Activated effector memory CD4-positive, alpha-beta T cell treated with Interleukin-2 at 50 U/mL for 16 hours (primary cell): ENCODE data around the gene NR6A1.

Source experiments
- DNase-seq: peaks from one replicate; pipeline ENCODE4 v3.0.0-alpha.2; 2020

NR6A1 gene

GRCh38 chr9:124794902-124795491 is 23.9 kb upstream of the NR6A1 start:
- DNase-seq, result no peak

- DNase-seq, result no peak
Measured at GRCh38 chr9:124793015-124793541, 22.0 kb upstream of the NR6A1 start.

GRCh38 chr9:124792257-124793014 is 21.3 kb upstream of the NR6A1 start:
- no peak for DNase-seq

- DNase-seq, result no peak
Measured at GRCh38 chr9:124790801-124791505, 19.8 kb upstream of the NR6A1 start.

- DNase-seq, result no peak
Measured at GRCh38 chr9:124790301-124790700, 19.2 kb upstream of the NR6A1 start.

GRCh38 chr9:124789531-124789930 is 18.4 kb upstream of the NR6A1 start:
- DNase-seq, result no peak

GRCh38 chr9:124788542-124789217 is 17.6 kb upstream of the NR6A1 start:
- no peak for DNase-seq

GRCh38 chr9:124786881-124787573 is 15.9 kb upstream of the NR6A1 start:
- DNase-seq, result no peak

- no peak for DNase-seq
Measured at GRCh38 chr9:124784509-124784908, 13.4 kb upstream of the NR6A1 start.

- no peak for DNase-seq
Measured at GRCh38 chr9:124783830-124784229, 12.7 kb upstream of the NR6A1 start.

- DNase-seq, result no peak
Measured at GRCh38 chr9:124782661-124783574, 11.8 kb upstream of the NR6A1 start.

- DNase-seq, result no peak
Measured at GRCh38 chr9:124781967-124782660, 11.0 kb upstream of the NR6A1 start.

GRCh38 chr9:124780757-124781151 is 9.6 kb upstream of the NR6A1 start:
- no peak for DNase-seq

- DNase-seq, result no peak
Measured at GRCh38 chr9:124780060-124780756, 9.1 kb upstream of the NR6A1 start.

GRCh38 chr9:124779368-124780059 is 8.4 kb upstream of the NR6A1 start:
- no peak for DNase-seq

GRCh38 chr9:124778575-124779367 is 7.7 kb upstream of the NR6A1 start:
- no peak for DNase-seq

GRCh38 chr9:124776954-124777648 is 6.0 kb upstream of the NR6A1 start, which contains the start of gene OLFML2A:
OLFML2A (plus strand) TSS chr9:124777133; CDS start chr9:124777271, 138 bp downstream.
- DNase-seq, result no peak

GRCh38 chr9:124776618-124776953 is 5.5 kb upstream of the NR6A1 start:
- no peak for DNase-seq
